Measurements from ENCODE around the gene RHCE.

DNA sequence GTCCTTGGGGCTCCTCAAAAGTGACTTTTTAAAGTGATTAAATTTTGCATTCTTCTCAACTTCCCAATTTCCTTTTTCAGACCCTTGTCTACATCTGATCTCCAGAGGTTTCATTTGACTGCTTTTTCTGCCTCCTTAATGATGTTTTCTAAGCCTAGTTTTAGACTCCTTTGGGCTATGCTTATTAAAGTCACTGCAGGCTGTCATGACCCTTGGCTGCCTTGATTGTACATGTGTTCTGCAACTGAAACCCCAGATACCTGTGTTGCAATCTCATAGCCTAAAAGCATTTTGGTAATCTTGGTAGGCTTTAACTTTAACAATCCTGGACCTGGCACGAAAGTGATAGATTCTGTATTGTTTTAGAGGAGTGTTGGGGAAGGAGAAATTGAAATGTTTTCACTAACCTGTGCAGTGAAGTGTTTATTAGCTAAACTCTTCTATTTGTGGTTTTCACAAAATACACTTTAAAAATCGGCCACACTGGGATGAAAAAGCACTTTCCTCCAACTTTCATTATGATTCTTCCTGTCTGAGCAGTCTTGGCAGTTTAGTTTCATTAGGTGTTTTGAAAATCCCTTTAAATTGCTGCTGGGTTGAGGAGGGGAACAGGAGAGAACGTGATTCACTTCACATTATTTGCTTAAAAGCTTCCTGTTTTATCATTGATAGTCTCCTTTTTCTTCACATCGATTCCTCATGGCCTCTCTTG is 14.9 kb upstream of the RHCE start:
- no peak for TF ChIP-seq POLR2A (IDR thresholded peaks at IDR 0.05)
- TF ChIP-seq, protein P1, sequence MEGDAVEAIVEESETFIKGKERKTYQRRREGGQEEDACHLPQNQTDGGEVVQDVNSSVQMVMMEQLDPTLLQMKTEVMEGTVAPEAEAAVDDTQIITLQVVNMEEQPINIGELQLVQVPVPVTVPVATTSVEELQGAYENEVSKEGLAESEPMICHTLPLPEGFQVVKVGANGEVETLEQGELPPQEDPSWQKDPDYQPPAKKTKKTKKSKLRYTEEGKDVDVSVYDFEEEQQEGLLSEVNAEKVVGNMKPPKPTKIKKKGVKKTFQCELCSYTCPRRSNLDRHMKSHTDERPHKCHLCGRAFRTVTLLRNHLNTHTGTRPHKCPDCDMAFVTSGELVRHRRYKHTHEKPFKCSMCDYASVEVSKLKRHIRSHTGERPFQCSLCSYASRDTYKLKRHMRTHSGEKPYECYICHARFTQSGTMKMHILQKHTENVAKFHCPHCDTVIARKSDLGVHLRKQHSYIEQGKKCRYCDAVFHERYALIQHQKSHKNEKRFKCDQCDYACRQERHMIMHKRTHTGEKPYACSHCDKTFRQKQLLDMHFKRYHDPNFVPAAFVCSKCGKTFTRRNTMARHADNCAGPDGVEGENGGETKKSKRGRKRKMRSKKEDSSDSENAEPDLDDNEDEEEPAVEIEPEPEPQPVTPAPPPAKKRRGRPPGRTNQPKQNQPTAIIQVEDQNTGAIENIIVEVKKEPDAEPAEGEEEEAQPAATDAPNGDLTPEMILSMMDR (IDR thresholded peaks at IDR 0.05): no peak

Measured in heart left ventricle (tissue), 13 donors.